Colonic mucosa (tissue), 4 donors: Measurements from ENCODE around the gene CDC20. TPM values are rescaled to one million over a fixed set of nuclear protein-coding genes. Genes with fewer than 3 reads are reported as not detected.

Experiments used
- DNase-seq: peaks from one replicate; pipeline ENCODE4 v3.0.0-alpha.2; 2020
- H3K27ac ChIP-seq: fragments of 200-600 bp; one replicate; pipeline ENCODE4 v1.8.0; 2021
- H3K27me3 ChIP-seq: fragments of 200-600 bp; one replicate; pipeline ENCODE4 v1.8.0; 2021
- H3K36me3 ChIP-seq: fragments of 200-600 bp; one replicate; pipeline ENCODE4 v1.8.0; 2021
- H3K4me1 ChIP-seq: fragments of 200-600 bp; one replicate; pipeline ENCODE4 v1.8.0; 2021; ENCODE audit warnings: mild to moderate bottlenecking
- H3K4me3 ChIP-seq: fragments of 200-600 bp; one replicate; pipeline ENCODE4 v1.8.0; 2021
- H3K9ac ChIP-seq, 2 donors: one replicate each; pipeline ENCODE4 v1.7.0; 2013; ENCODE audit warnings: control low read depth in 2 of 2, low read depth in 2 of 2, low read length in 2 of 2
- H3K9me3 ChIP-seq: fragments of 200-600 bp; one replicate; pipeline ENCODE4 v1.8.0; 2021
- intact Hi-C: fragments of 100-400 bp; cut with DNase I; formaldehyde crosslinking; loops from one replicate; pipeline ENCODE4 v1.14.1; 2022
- total RNA-seq, 2 donors: library from RNA; stranded (reverse); fragmentation: NEBNext Ultra II Directional in 1 of 2; extraction: Animal tissue kit (Norgen Biotek cat#: 25700) in 1 of 2; gene quantifications; one replicate each; pipeline ENCODE4 v1.2.1, GENCODE V29; 2021
- TF ChIP-seq, protein P1 (sequence below): fragments of 200-600 bp; IDR thresholded peaks from one replicate; pipeline ENCODE4 v1.8.0; 2022; ENCODE audit warnings: antibody characterized with exemption, mild to moderate bottlenecking
- donor health status: healthy.
- donor health status: DM: no; HTN: no; CAD: no.
- donor health status: DM: no; HTN: no; CAD: no.

CDC20 gene
- total RNA-seq, 2 donors from 2014 or later = 42.6 to 201 TPM

DNA sequence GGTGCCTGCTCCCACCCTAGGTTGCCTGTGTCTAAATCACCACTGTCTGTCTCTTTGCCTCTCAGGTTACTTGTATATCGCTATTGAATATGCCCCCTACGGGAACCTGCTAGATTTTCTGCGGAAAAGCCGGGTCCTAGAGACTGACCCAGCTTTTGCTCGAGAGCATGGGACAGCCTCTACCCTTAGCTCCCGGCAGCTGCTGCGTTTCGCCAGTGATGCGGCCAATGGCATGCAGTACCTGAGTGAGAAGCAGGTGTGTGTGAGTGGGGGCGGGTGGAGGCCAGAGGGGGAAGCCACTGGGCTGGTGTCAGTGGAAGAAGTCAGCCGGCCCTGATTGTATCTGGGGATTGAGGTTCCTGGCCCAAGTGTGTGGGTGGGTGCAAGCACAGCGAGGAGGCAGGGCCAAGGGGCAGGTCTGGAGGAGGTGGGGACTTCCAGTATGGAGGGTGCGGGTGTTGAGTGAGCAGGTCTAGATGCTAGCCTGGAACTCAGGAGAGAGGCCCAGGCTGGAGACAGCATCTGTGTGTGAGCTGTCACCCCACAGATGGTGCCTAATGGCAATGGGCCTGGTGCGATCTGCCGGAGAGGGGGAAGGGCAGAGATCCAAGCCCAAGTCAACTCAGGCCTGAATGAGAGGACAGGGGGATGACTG is 40.8 kb upstream of the CDC20 start:
- Histone ChIP-seq H3K27me3 (no peaks in the 10 kb centered on the region), H3K9me3 (no peaks in the 10 kb centered on the region), H3K36me3 (no peaks in the 10 kb centered on the region), H3K9ac (no peak overlapping the region), H3K4me3 (no peak overlapping the region), H3K27ac (no peak overlapping the region), H3K4me1 (no peaks in the 10 kb centered on the region)
- no peak for DNase-seq
- intact Hi-C loops = no loop called here
- TF ChIP-seq, protein P1, sequence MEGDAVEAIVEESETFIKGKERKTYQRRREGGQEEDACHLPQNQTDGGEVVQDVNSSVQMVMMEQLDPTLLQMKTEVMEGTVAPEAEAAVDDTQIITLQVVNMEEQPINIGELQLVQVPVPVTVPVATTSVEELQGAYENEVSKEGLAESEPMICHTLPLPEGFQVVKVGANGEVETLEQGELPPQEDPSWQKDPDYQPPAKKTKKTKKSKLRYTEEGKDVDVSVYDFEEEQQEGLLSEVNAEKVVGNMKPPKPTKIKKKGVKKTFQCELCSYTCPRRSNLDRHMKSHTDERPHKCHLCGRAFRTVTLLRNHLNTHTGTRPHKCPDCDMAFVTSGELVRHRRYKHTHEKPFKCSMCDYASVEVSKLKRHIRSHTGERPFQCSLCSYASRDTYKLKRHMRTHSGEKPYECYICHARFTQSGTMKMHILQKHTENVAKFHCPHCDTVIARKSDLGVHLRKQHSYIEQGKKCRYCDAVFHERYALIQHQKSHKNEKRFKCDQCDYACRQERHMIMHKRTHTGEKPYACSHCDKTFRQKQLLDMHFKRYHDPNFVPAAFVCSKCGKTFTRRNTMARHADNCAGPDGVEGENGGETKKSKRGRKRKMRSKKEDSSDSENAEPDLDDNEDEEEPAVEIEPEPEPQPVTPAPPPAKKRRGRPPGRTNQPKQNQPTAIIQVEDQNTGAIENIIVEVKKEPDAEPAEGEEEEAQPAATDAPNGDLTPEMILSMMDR = no peak

DNA sequence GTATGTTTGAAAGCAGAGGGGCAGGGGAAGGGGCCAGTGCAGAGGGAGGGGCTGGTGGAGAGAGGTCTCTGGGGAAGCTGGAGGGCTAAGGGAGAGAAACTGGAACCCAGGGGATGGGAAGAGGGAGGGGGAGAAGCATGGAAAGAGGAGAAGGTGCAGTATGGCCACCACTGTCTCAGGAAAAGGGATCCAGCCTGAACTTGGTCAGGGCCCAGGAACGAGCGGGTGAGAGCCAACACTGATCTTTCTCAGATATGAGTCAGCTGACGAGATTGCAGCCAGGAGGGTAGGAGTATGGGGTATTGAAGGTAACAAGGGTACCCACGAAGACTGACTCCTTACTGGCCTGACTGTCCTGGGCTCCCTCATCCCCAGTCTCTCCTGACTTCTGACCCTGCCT is 40.0 kb upstream of the CDC20 start:
- H3K4me3 ChIP-seq = no peak overlapping the region
- no peaks in the 10 kb centered on the region for H3K4me1 ChIP-seq
- no peak for DNase-seq
- TF ChIP-seq, protein P1 = no peak
- no peak overlapping the region for H3K9ac ChIP-seq
- H3K9me3 ChIP-seq = no peaks in the 10 kb centered on the region
- H3K27me3 ChIP-seq = no peaks in the 10 kb centered on the region
- H3K36me3 ChIP-seq = no peaks in the 10 kb centered on the region
- intact Hi-C loops = no loop called here
- H3K27ac ChIP-seq = no peak overlapping the region

DNA sequence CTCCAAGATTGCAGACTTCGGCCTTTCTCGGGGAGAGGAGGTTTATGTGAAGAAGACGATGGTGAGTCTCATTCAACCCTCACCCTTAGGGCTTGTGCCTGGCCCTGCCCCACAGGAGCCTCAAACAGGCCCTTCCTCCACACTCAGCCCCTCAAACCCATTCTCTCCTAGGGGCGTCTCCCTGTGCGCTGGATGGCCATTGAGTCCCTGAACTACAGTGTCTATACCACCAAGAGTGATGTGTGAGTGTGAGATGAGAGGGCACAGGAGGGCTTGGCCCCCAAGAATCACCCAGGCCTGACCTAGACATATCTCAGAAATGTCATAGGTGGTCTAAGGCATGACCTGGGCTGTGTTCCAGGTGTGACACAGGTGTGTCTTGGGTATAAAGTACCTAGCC is 39.5 kb upstream of the CDC20 start:
- intact Hi-C loops = no loop called here
- no peak for DNase-seq
- H3K27me3 ChIP-seq = no peaks in the 10 kb centered on the region
- no peak overlapping the region for H3K27ac ChIP-seq
- H3K9ac ChIP-seq = no peak overlapping the region
- no peaks in the 10 kb centered on the region for H3K4me1 ChIP-seq
- H3K36me3 ChIP-seq = no peaks in the 10 kb centered on the region
- TF ChIP-seq, protein P1 = no peak
- no peaks in the 10 kb centered on the region for H3K9me3 ChIP-seq
- H3K4me3 ChIP-seq = no peak overlapping the region

DNA sequence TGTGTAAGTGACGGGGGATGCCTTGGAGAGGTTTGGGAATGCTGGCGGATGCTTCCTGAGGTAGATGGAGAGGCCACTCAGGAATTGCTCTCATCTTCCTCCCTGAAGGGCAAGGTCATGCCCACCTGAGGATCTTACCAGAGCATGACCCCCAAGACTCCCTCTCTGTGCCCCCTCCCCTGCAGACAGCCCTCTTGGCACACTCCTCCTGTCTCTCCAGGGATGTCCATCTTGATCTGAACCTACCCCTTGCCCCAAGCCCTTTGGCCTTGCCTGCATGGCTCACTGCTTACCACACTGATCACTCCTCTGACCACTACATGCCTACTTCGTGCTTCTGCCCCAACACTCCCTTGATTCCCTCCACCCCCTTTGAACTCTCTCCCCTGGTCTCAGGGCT is 39.0 kb upstream of the CDC20 start:
- TF ChIP-seq, protein P1 = no peak
- no peaks in the 10 kb centered on the region for H3K27me3 ChIP-seq
- no peaks in the 10 kb centered on the region for H3K36me3 ChIP-seq
- DNase-seq = no peak
- no peak overlapping the region for H3K4me3 ChIP-seq
- H3K4me1 ChIP-seq = no peaks in the 10 kb centered on the region
- no peaks in the 10 kb centered on the region for H3K9me3 ChIP-seq
- H3K9ac ChIP-seq = no peak overlapping the region
- no peak overlapping the region for H3K27ac ChIP-seq
- intact Hi-C loops = no loop called here

DNA sequence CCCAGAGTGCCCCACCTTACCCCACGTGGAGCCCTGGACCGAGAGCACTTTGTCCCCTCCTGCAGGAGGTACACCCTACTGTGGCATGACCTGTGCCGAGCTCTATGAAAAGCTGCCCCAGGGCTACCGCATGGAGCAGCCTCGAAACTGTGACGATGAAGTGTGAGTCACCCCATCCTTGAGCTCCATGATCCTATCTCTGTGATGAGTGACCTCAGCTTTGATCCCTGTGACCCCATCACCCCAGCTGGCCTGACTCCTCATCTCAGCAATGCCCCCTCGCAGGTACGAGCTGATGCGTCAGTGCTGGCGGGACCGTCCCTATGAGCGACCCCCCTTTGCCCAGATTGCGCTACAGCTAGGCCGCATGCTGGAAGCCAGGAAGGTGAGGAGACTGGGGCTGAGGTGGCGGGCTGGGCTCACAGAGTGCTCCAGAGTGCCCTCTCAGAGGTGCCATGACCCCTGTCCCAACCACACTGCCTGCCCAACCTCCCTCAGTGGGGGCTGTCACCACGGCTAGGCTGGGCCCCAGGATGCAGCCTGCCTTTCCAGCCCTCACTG is 37.4 kb upstream of the CDC20 start:
- Histone ChIP-seq H3K27me3 (no peaks in the 10 kb centered on the region), H3K27ac (no peak overlapping the region), H3K4me1 (no peaks in the 10 kb centered on the region), H3K9ac (no peak overlapping the region), H3K4me3 (no peak overlapping the region), H3K36me3 (no peaks in the 10 kb centered on the region), H3K9me3 (no peaks in the 10 kb centered on the region)
- TF ChIP-seq, protein P1 = no peak
- intact Hi-C loops = no loop called here
- DNase-seq = no peak
